ENCODE results near the gene CSNK1E.

Gene CSNK1E

DNA sequence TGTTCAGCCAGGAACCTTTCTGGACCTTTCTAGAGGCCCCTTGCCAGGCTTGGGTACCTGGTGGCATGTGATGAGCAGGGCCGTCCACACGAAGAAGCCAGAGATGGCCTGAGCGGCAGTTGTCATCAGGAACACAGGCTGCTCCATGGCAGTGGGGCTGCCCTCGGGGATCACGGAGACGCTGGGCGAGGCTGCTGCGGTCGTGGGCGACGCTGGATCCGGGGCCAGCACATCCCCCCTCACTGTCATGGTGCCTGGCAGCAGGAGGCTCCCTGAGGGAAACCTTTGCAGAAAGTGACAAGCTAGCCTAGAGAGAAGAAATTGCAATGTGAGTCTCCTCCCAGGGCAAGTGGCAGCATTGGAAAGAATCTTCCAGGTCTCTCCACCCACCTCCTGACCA, 69.5 kb downstream of the CSNK1E start:
- no peak for DNase-seq

DNA sequence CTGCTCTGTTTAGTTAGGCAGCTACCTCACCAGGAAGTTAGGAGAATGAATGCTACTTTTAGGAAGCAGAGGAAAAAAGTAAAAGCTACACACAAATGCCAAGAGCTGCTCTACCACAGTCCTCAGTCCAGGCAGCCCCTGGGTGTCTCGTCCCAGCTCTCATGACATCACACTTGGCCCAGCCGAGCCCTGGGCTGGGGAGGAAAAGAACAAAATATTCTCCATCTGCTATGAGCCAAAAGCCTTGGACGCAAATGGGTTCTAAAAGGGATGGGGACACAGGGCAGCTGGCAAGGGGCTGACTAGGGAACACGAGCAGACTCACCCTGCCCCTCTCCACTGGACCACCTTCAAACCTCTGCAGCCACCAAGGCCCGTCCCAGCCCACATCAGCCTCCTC, 70.5 kb downstream of the CSNK1E start:
- DNase-seq, result no peak

DNA sequence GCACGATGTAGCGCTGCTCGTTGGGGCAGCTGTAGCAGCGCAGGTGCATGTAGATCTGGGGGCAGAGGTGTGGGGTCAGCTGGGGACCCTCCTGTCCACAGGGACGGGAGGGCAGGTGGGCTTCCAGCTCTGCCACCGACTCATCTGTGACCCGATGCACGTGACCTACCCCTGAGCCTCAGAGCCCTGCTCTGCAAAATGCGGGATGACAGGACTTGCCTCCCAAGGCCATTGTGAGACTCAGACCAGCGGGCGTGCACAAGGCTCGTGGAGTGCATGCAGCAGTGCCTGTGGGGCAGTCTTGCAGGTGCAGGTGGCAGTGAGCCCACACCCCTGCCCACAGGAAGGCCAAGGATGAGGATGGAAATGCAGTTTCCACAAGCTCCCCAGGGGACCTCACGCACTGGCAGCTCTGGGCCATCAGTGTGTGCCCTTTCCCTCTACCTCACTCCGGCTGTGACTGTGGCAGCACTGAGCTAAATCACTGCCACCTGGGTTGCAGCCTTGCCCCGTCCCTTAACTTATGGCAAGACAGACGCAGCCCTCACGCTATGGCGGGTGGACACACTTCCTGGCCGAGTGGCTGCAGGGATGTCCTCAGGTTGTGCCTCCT, 71.1 kb downstream of the CSNK1E start:
- no peak for DNase-seq

DNA sequence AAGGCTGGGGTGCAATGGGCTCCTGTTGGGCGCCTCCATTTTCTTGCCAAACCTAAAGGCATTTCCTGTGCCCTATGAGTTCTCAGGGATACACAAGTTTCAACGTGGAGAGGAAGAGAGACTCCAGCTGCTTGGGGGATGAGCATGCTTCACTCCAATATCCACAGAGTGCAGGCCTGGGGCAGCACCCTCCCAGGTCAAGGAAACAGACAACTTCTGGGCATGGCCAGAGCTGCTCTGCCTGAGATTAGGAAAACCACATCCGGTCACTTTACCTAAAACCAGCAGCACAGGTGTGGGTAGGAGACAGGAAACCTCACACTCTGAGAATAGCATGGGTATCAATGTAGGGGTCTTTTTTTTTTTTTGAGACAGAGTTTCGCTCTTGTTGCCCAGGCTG, 73.1 kb downstream of the CSNK1E start:
- DNase-seq, result no peak

DNA sequence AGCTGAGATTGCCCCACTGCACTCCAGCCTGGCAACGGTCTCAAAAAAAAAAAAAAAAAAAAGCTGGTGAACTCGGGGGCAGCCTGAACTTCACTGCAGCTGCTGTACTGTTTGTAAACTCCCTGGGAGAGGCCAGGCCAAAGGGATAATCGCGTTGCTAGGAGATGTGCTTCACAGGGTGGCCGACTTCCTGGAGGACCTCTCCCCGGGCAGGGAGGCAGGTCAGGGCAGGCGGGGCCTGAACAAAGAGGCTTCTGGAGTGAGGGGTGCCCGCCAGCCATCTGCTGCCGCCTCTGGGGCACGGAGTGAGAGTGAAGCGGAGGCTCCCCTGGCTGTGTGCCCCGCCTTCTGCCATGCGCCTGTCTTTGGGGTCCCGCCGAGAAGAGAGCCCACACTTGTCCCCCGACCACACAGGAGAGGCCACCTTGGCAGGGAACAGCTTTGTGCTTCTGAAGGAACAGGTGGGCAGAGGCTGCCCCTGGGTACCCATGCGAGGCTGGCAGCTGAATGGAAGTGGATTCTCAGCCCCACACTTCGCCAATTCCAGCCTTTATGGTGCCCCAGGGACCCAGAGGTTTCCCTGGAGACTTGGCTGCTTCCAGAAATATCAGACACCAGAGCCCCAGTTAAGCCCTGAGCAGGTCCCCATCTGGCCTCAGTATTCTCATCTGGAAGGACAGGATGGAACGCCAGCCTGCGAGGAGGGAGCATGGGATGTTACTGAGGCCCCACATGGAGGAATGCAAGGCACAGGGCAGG, 74.0 kb downstream of the CSNK1E start:
- DNase-seq, result no peak

DNA sequence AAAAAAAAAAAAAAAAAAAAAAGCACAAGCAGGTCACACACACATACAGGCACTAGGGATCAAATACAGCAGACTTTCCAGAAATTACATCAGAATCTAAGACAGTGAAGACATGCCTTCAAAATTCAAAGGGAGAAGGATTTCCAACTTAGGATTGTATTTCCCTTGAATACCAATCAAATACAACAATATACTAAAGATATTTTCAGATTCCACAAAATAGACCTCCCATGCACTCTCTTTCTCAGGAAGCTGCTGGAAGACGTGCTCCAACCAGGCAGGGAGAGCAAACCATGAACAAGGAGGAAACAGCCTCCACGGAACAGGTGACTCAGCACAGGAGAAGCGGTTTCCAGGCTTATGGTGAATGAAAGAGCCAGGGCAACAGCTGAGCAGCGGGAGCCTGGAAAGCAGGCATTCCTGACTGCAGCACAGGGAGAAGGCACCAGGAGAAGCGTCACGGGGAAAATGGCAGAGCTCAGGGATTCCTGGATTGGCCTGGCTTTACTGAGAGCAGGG, 76.4 kb downstream of the CSNK1E start:
- no peak for DNase-seq
